RWPE2 (cell line): ENCODE measurements around the gene ADGRG1.

Source experiments
- ATAC-seq: fragments of 200-7000 bp; cut with Tn5 transposase; 3 replicates; pipeline ENCODE4 v1.9.1; 2021; ENCODE audit warnings: low read depth
- DNase-seq: peaks from one replicate; pipeline ENCODE4 v3.0.0-alpha.2; 2020; ENCODE audit warnings: low spot score
- H3K27ac ChIP-seq: fragments of 450-650 bp; 2 replicates; pipeline ENCODE4 v1.5.1; 2017; ENCODE audit warnings: mild to moderate bottlenecking; ENCODE audit not compliant: poor library complexity, severe bottlenecking
- H3K27me3 ChIP-seq: fragments of 250-450 bp; sonication (Bioruptor Pico); 2 replicates; pipeline ENCODE4 v1.5.1; 2021; ENCODE audit warnings: mild to moderate bottlenecking, moderate library complexity; ENCODE audit not compliant: insufficient read depth, poor library complexity, severe bottlenecking
- H3K36me3 ChIP-seq: fragments of 250-450 bp; sonication (Bioruptor Pico); 2 replicates; pipeline ENCODE4 v1.5.1; 2020; ENCODE audit warnings: low read depth, mild to moderate bottlenecking, moderate library complexity
- H3K4me1 ChIP-seq: fragments of 250-450 bp; sonication (Bioruptor Pico); 2 replicates; pipeline ENCODE4 v1.5.1; 2021; ENCODE audit warnings: mild to moderate bottlenecking, moderate library complexity; ENCODE audit not compliant: insufficient read depth, poor library complexity, severe bottlenecking
- H3K4me3 ChIP-seq: fragments of 250-450 bp; sonication (Bioruptor Pico); 2 replicates; pipeline ENCODE4 v1.5.1; 2021; ENCODE audit warnings: mild to moderate bottlenecking, moderate library complexity; ENCODE audit not compliant: severe bottlenecking
- H3K9me3 ChIP-seq: fragments of 250-450 bp; sonication (Bioruptor Pico); 2 replicates; pipeline ENCODE4 v1.5.1; 2021; ENCODE audit warnings: mild to moderate bottlenecking, moderate library complexity; ENCODE audit not compliant: severe bottlenecking
- CTCF ChIP-seq: fragments of 450-650 bp; IDR thresholded peaks from one replicate; pipeline ENCODE4 v1.5.1; 2017; ENCODE audit warnings: mild to moderate bottlenecking, moderate library complexity; ENCODE audit not compliant: poor library complexity, severe bottlenecking

Gene ADGRG1

GRCh38 chr16:57606147-57606846, 22.1 kb upstream of the ADGRG1 start:
- H3K9me3 ChIP-seq, result no peaks in the 10 kb centered on the region
- DNase-seq (no peak), ATAC-seq (no peak)
- no peaks in the 10 kb centered on the region for H3K27me3 ChIP-seq
- H3K4me3 ChIP-seq, result no peak overlapping the region
- H3K27ac ChIP-seq, result no peak overlapping the region
- TF ChIP-seq CTCF, result no peak
- no peaks in the 10 kb centered on the region for H3K36me3 ChIP-seq
- H3K4me1 ChIP-seq, result peaks cover 8% of the 10 kb centered on the region

GRCh38 chr16:57606847-57607501, 21.5 kb upstream of the ADGRG1 start:
- H3K36me3 ChIP-seq, result no peaks in the 10 kb centered on the region
- DNase-seq, result peak; percentile 58
- H3K4me1 ChIP-seq, result peaks cover 11% of the 10 kb centered on the region
- TF ChIP-seq CTCF, result no peak
- no peak for ATAC-seq
- H3K27ac ChIP-seq, result no peak overlapping the region
- no peaks in the 10 kb centered on the region for H3K27me3 ChIP-seq
- no peak overlapping the region for H3K4me3 ChIP-seq
- H3K9me3 ChIP-seq, result no peaks in the 10 kb centered on the region

GRCh38 chr16:57607676-57608461, 20.6 kb upstream of the ADGRG1 start:
- no peak overlapping the region for H3K27ac ChIP-seq
- peaks cover 11% of the 10 kb centered on the region for H3K4me1 ChIP-seq

GRCh38 chr16:57608462-57609113, 19.8 kb upstream of the ADGRG1 start:
- ATAC-seq, result no peak
- no peak overlapping the region for H3K27ac ChIP-seq
- H3K4me3 ChIP-seq, result no peak overlapping the region

More at GRCh38 chr16:57607676-57608461, 20.6 kb upstream of the ADGRG1 start:
- no peaks in the 10 kb centered on the region for H3K9me3 ChIP-seq
- TF ChIP-seq CTCF, result no peak
- no peaks in the 10 kb centered on the region for H3K27me3 ChIP-seq
- H3K36me3 ChIP-seq, result no peaks in the 10 kb centered on the region
- ATAC-seq (no peak), DNase-seq (peak; percentile 20)
- no peak overlapping the region for H3K4me3 ChIP-seq

More at GRCh38 chr16:57608462-57609113, 19.8 kb upstream of the ADGRG1 start:
- Histone ChIP-seq H3K4me1 (peaks cover 11% of the 10 kb centered on the region), H3K27me3 (no peaks in the 10 kb centered on the region), H3K9me3 (no peaks in the 10 kb centered on the region), H3K36me3 (no peaks in the 10 kb centered on the region)
- peak; percentile 29 for DNase-seq
- TF ChIP-seq CTCF, result no peak
